A172 (cell line): ENCODE results near the gene SORBS2. TPM values are rescaled to one million over a fixed set of nuclear protein-coding genes. Genes with fewer than 3 reads are reported as not detected.

Experiments used
- DNase-seq: peaks from one replicate; pipeline ENCODE4 v3.0.0-alpha.2; 2015; ENCODE audit warnings: low spot score
- total RNA-seq: library from RNA; depleted of rRNA; stranded (reverse); fragments of >200 nt; shearing (Covaris generic); gene quantifications from 2 replicates; pipeline ENCODE4 v1.2.3, GENCODE V29; 2014

The SORBS2 gene
- total RNA-seq, 1 experiment from 2014 or later, result 14.2 TPM

DNA sequence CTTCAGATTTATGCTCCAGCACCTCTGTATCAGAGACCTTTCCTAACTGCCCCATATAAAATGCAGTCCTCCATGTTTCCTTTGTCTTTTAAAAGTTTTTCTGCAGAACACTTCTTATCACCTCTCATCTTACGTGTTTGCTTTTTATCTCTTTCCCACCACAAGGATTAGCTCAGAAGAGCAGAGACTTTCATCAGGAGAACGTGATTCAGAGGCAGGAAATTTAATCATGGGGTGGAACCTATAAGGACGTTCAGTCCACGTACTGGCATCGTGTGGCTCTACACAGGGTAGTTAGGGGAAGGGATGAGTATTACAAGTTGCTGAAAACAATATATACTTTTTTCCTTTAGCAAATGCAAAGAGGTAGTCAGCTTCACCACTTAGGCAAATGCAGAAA, 98.7 kb downstream of the SORBS2 start:
- peak; percentile 77 for DNase-seq

GRCh38 chr4:185712350-185713024, 99.5 kb downstream of the SORBS2 start:
- DNase-seq, result no peak

GRCh38 chr4:185711726-185712125, 100.3 kb downstream of the SORBS2 start:
- peak; percentile 65 for DNase-seq

DNA sequence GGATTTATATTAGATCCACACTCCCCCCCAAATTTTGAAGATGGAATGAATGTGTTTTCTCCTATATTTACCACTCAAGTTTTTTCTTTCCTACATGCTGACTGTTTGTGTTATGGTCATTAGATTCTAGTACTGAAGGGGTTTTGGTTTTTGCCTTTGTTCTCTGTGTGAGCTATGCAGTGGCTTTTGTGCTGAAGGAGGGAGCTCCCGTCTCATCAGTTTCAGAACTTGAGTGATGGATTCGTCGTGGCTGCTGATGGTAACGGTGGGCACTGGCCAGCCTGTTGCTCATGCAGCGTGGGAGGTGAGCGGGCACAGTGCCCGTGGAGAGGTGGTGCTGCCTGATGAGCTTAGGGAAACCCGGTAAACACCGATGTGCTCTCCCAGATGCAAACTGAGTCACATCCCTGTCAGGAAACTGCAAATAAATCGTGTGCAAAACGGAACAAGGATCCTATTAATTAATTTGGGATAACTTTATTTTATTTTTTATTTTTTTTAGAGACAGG, 101.5 kb downstream of the SORBS2 start:
- peak; percentile 63 for DNase-seq

- DNase-seq, result peak; percentile 57
These were observed 102.0 kb downstream of the SORBS2 start for GRCh38 chr4:185709802-185710486.

DNA sequence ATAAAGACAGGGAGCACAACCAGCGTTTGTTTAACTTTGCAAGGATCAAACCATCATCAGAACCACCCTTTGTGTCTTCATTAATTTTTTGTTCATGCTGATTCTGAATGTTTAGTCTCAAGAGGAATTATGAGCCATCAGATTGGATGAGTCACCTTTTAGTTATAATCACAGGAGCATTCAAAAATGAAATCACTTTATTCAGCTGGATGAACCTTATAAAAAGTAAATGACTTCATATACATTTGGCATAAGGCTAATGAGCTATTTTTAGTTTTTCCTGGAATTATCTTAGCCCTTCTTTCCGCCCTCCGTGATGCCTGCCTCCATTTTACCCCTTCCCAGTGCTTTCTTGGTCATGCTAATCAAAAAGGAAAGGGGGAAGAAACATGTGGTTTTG, 103.6 kb downstream of the SORBS2 start:
- peak; percentile 83 for DNase-seq

DNA sequence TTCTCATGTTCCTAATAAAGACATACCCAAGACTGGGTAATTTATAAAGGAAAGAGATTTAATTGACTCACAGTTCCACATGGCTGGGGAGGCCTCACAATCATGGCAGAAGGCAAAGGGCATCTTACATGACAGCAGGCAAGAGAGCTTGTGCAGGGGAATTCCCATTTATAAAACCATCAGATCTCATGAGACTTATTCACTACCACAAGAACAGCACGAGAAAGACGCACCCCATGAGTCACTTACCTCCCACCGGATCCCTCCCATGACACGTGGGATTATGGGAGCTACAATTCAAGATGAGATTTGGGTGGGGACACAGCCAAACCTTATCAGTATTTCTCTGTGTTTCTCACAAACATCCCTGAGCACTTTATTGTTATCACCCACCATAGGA, 104.4 kb downstream of the SORBS2 start:
- DNase-seq, result peak; percentile 92

GRCh38 chr4:185702147-185702663, 109.8 kb downstream of the SORBS2 start:
- no peak for DNase-seq

DNA sequence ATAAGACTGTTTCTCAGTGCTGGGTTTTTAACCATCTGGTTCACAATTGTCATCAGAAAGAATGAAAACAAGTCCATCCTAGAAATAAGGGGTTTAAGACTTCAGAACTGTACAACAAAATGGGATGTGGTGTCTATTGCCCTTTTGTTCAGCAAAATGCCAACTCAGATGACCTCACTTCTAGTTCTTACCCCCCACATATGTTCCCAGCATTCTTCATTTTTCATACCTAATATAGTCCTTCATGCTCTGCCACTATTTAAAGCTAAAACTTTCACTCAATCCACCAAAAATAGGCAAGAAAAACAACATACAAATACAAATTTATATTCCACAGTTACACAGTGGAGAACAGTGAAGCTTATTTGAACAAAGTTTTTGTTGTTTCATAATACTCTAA, 111.4 kb downstream of the SORBS2 start:
- DNase-seq, result no peak

DNA sequence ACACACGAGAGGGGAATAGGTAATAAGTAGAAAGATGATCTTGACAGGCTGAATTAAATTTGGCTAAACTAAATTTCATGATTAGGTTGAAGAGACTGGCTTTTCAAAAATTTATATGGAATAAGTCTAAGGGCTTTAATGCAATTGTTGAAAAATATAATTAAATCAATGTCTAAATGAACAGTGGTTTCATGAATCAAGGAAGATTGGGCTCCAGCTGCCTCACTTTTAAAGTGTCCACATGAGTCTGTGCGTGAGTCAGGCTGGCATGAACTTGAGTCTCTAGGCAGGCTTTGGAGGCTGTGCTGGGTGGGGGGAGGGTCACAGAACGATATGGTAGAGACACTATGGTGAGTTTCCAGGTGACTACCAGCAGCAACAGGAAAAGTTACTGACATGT, 111.9 kb downstream of the SORBS2 start:
- DNase-seq, result peak; percentile 39

GRCh38 chr4:185697488-185697887, 114.5 kb downstream of the SORBS2 start:
- DNase-seq, result no peak

DNA sequence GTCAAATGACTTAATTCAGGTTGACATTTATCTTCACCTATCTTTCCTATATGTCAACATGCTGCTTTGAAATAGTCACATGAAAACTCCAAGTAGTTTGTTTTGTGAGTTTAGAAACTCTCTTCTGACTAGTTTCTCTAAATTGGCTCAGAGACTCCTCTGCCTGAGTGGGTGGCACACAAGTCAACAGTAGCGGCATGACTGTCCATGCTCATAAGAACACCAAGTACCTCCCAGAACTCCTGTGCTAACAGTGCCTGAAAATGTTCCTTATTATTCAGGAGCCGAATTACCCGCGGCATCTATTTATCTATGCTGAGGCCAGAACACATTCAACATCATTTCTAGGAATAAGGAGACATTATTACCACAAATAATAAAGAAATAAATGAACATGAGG, 116.3 kb downstream of the SORBS2 start:
- no peak for DNase-seq

GRCh38 chr4:185693548-185694215, 118.3 kb downstream of the SORBS2 start:
- no peak for DNase-seq

GRCh38 chr4:185689407-185689806, 122.6 kb downstream of the SORBS2 start:
- no peak for DNase-seq

- no peak for DNase-seq
These were observed 126.2 kb downstream of the SORBS2 start for GRCh38 chr4:185685804-185686203.

DNA sequence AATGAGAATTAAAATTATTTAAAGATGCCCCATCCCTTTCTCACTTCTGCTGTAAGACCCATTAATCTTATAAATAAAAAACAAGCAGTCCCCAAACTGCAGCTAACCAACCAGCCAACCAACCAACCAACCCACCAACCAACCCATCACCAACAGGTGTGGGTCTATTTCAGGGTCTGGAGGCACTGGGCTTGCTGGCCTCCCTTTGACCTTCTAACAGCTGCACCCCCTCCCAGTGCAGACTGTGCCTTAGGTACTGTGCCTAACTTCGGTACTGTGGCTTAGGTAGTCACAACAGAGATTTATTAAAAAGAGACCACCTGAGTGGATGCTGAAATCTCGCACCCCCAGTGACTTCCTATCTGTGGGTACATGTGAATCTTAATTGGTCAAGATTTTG, 128.1 kb downstream of the SORBS2 start:
- DNase-seq, result no peak

- no peak for DNase-seq
These were observed 128.8 kb downstream of the SORBS2 start for GRCh38 chr4:185683222-185683621.

GRCh38 chr4:185682236-185682635, 129.8 kb downstream of the SORBS2 start:
- DNase-seq, result peak; percentile 71

DNA sequence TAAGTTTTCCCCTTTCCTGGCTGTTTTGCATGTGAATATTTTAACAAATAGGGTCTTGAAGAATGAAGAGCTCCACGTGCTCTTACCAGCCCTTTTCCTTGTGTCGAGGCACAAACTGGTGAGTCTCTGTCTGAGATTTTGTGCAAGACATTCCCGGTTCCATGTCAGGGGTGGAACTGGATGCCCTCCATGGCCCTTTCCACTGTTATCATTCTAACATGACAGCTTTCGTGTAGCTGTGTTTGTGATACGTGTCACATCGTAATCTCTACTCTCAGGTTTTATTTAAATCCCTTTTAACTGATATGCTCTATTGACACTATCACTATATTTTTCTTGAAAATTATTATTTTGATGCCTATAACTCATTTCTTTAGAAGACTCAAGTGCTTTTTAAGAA, 130.4 kb downstream of the SORBS2 start:
- DNase-seq, result no peak

DNA sequence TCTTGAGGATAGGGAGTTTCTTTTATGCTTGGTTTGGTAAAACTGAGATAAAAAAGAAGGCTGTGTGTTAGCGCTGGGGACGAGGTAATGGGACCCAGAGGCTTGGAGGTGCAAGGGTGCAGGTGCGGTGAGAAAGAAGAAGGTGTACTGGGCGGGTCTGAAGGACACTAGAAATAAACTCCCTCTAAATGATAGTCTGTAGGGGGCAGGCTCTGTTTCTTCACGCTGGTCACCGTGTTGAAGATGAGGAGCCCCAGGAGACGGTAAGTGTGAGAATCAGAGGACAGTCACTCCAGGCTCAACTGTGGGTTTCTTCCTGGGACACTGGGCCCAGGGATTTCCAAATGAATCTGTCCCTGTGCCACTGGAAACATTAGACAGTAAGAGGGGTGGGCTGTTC, 131.4 kb downstream of the SORBS2 start:
- DNase-seq, result no peak

GRCh38 chr4:185679523-185679922, 132.5 kb downstream of the SORBS2 start:
- DNase-seq, result no peak

- no peak for DNase-seq
These were observed 134.2 kb downstream of the SORBS2 start for GRCh38 chr4:185677637-185678314.
